ENCODE results near the gene SF3A1. TPM values are rescaled to one million over a fixed set of nuclear protein-coding genes. Genes with fewer than 3 reads are reported as not detected.

Gene SF3A1
- total and polyA plus RNA-seq, 2 donors (not counting 3 experiments of a cell fraction or from before 2014, with no cell fraction given): 60.2 to 187 TPM

DNA sequence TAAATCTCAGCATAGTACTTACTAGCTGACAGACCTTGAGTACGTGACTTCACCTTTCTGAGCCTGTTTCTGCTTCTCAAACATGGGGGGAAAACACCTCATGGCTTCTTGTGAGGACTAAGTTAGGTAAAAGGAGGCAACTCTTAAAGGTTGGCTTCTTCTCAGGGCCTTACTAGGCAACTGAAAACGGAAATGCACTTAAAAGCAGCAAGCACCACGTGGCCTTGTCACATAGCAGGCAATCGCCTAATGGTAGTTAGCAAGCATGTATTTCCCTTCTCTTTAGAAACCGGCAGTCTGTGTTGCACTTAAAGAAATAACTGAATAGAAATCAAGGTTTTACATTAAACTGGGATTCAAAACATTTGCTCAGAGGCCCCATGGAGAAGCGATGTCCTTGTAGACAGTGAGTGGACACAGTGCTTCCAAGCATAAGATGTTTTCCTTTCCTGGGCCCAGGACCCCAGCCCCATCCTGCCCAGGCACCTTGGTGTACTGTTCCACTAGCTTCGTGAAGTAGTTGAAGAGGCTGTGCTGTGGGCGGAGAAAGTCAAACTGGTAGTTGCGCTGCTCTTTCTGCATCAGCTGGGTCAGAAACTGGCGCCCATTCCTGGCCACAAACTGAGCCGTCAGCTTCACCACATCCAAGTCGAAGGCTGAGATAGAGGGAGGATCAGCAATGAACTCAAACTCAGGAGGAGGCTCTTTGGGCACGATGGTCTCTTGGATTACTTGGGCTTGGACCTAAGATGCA lies 12.1 kb downstream of the SF3A1 start:
- ChIA-PET CTCF (interaction anchor here (0.9 to 1.9 kb wide), 2 partner anchors 12 to 56 kb away, joined by 6 to 7 read pairs; partner anchors contain the start of genes CASTOR1, CCDC157 and SF3A1), POLR2A (no interaction called here)
- no TSS peak for BruUV-seq (replicated peaks)
- no peak overlapping the region for H2AFZ ChIP-seq (ENCODE audit: low read depth, low read length)
- H4K20me1 ChIP-seq (replicated peaks; ENCODE audit: control insufficient read depth, extremely low read depth, insufficient read depth, low read length): no peaks in the 10 kb centered on the region
- no peak overlapping the region for H3K4me2 ChIP-seq (ENCODE audit: insufficient read depth, low read length)
- H3K9me1 ChIP-seq (replicated peaks; ENCODE audit: control insufficient read depth, extremely low read depth, insufficient read depth, low read length): no peaks in the 10 kb centered on the region
- H3K4me3 ChIP-seq (replicated peaks in 1 of 3; ENCODE audit: insufficient read depth in 1 of 3, low read depth in 1 of 3, low read length in 3 of 3): no peak overlapping the region
- FAIRE-seq (no peak), DNase-seq (ENCODE audit: low read depth, low spot score) (no peak)
- dilution Hi-C loops (cut with MboI; ENCODE audit: extremely low pct_ligation_motif_present, low sequenced_read_pairs) (no loop called here), intact Hi-C loops (cut with micrococcal nuclease) (no loop called here)
- peaks cover 15% of the 10 kb centered on the region for H3K79me2 ChIP-seq (ENCODE audit: control insufficient read depth, insufficient read depth, low read length)
- no peak overlapping the region for H3K9ac ChIP-seq (replicated peaks; ENCODE audit: extremely low read depth, insufficient read depth, low read length)
- peaks cover 44 to 73% of the 10 kb centered on the region in 2 experiments for H3K36me3 ChIP-seq (ENCODE audit: control insufficient read depth in 2 of 2, extremely low read depth in 1 of 2, insufficient read depth in 2 of 2, low read length in 2 of 2)
- H3K9me3 ChIP-seq (replicated peaks; ENCODE audit: control insufficient read depth, insufficient read depth, low read length): no peaks in the 10 kb centered on the region
- H3K27me3 ChIP-seq (ENCODE audit: control insufficient read depth in 2 of 2, insufficient read depth in 2 of 2, low read length in 2 of 2): no peaks in the 10 kb centered on the region
- TF ChIP-seq GATA2 (IDR thresholded peaks at IDR 0.05; ENCODE audit: insufficient read depth, insufficient read length, low read depth, low read length) (no peak), FOS (IDR thresholded peaks at IDR 0.05; ENCODE audit: borderline replicate concordance, insufficient read depth, low read length) (no peak)
- no peak overlapping the region for H3K27ac ChIP-seq (ENCODE audit: insufficient read depth, low read depth, low read length)
- H3K4me1 ChIP-seq (ENCODE audit: control insufficient read depth, extremely low read depth, insufficient read depth, low read length): no peaks in the 10 kb centered on the region

DNA sequence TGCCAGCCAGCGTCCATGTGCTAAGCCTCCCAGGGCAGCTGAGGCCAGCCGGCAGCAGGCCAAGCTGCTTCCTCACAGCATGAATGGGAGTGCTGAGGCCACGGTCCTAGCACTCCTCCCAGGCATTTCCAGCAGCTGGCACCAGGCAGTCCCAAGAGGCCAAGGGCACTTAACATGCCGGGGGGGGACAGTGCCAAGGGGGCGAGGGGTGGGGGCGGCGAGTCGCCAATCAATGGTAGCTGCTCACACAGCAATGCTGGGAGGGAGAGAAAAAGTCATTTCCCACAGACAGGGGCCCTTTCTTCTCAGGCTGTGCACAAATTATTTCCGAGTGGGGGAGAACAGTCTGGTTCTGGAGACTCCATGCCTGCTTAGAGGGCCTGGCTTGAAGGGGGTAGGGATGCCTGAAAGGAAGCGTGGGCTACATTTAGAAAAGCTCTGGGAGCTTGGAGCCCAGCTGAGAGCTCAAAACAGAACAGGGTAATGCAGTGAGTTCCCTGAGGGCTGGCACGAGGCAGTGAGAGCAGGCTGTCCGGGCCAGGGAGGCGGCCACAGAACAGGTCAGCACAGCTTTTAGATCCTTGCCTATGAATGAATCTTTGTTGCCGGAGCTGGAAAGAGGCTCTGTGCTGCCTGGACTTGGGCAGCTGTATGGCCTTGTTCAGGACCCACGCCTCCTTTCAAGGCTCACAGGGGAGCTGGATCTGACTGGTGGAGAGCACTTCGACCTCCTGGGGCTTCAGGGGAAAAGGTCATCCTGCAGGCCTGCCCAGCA lies 15.6 kb downstream of the SF3A1 start:
- Histone ChIP-seq H3K4me3 (replicated peaks in 1 of 3; ENCODE audit: insufficient read depth in 1 of 3, low read depth in 1 of 3, low read length in 3 of 3) (no peak overlapping the region), H3K4me1 (ENCODE audit: control insufficient read depth, extremely low read depth, insufficient read depth, low read length) (no peaks in the 10 kb centered on the region), H3K36me3 (ENCODE audit: control insufficient read depth in 2 of 2, extremely low read depth in 1 of 2, insufficient read depth in 2 of 2, low read length in 2 of 2) (peaks cover 43 to 86% of the 10 kb centered on the region in 2 experiments), H3K9me1 (replicated peaks; ENCODE audit: control insufficient read depth, extremely low read depth, insufficient read depth, low read length) (no peaks in the 10 kb centered on the region), H3K4me2 (ENCODE audit: insufficient read depth, low read length) (no peak overlapping the region), H3K27ac (ENCODE audit: insufficient read depth, low read depth, low read length) (no peak overlapping the region), H3K9ac (replicated peaks; ENCODE audit: extremely low read depth, insufficient read depth, low read length) (no peak overlapping the region), H2AFZ (ENCODE audit: low read depth, low read length) (no peak overlapping the region), H3K9me3 (replicated peaks; ENCODE audit: control insufficient read depth, insufficient read depth, low read length) (no peaks in the 10 kb centered on the region), H3K79me2 (ENCODE audit: control insufficient read depth, insufficient read depth, low read length) (no peaks in the 10 kb centered on the region), H4K20me1 (replicated peaks; ENCODE audit: control insufficient read depth, extremely low read depth, insufficient read depth, low read length) (no peaks in the 10 kb centered on the region), H3K27me3 (ENCODE audit: control insufficient read depth in 2 of 2, insufficient read depth in 2 of 2, low read length in 2 of 2) (no peaks in the 10 kb centered on the region)
- dilution Hi-C loops (cut with MboI; ENCODE audit: extremely low pct_ligation_motif_present, low sequenced_read_pairs): no loop called here
- ChIA-PET POLR2A (no interaction called here), CTCF (interaction anchor here (0.6 to 1.9 kb wide), 3 partner anchors 46 to 96 kb away, joined by 3 to 14 read pairs (median 4); partner anchors contain the start of gene RNF215)
- intact Hi-C loops (cut with micrococcal nuclease): no loop called here
- no peak for TF ChIP-seq GATA2 (IDR thresholded peaks at IDR 0.05; ENCODE audit: insufficient read depth, insufficient read length, low read depth, low read length)
- no peak for TF ChIP-seq EZH2 (IDR thresholded peaks at IDR 0.05; ENCODE audit: borderline replicate concordance, low read depth, low read length, severe bottlenecking)
- TF ChIP-seq FOS (IDR thresholded peaks at IDR 0.05; ENCODE audit: borderline replicate concordance, insufficient read depth, low read length): no peak
- TF ChIP-seq, protein P1, sequence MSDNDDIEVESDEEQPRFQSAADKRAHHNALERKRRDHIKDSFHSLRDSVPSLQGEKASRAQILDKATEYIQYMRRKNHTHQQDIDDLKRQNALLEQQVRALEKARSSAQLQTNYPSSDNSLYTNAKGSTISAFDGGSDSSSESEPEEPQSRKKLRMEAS (IDR thresholded peaks at IDR 0.05; ENCODE audit: insufficient read depth, insufficient read length): no peak
- TF ChIP-seq MYC (IDR thresholded peaks at IDR 0.05; ENCODE audit: low read depth, low read length): no peak
- no peak for TF ChIP-seq JUN (IDR thresholded peaks at IDR 0.05; ENCODE audit: borderline replicate concordance, insufficient read depth, insufficient read length, low read depth)
- no peak for TF ChIP-seq POLR2AphosphoS5 (IDR thresholded peaks at IDR 0.05; ENCODE audit: insufficient read depth, low read depth, low read length)
- TF ChIP-seq, protein P2, sequence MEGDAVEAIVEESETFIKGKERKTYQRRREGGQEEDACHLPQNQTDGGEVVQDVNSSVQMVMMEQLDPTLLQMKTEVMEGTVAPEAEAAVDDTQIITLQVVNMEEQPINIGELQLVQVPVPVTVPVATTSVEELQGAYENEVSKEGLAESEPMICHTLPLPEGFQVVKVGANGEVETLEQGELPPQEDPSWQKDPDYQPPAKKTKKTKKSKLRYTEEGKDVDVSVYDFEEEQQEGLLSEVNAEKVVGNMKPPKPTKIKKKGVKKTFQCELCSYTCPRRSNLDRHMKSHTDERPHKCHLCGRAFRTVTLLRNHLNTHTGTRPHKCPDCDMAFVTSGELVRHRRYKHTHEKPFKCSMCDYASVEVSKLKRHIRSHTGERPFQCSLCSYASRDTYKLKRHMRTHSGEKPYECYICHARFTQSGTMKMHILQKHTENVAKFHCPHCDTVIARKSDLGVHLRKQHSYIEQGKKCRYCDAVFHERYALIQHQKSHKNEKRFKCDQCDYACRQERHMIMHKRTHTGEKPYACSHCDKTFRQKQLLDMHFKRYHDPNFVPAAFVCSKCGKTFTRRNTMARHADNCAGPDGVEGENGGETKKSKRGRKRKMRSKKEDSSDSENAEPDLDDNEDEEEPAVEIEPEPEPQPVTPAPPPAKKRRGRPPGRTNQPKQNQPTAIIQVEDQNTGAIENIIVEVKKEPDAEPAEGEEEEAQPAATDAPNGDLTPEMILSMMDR (IDR thresholded peaks at IDR 0.05; ENCODE audit: extremely low read depth in 1 of 2, insufficient read depth in 1 of 2, low read depth in 1 of 2, low read length in 2 of 2): no peak
- TF ChIP-seq POLR2A (IDR thresholded peaks at IDR 0.05; ENCODE audit: low read depth, low read length): no peak
- BruUV-seq (replicated peaks): no TSS peak
- no peak for FAIRE-seq
- DNase-seq (ENCODE audit: low read depth, low spot score): no peak
